Activated T-cell treated with anti-CD3 and anti-CD28 coated beads for 24 hours (primary cell): ENCODE results near the gene RBPJ.

Experiments used
- DNase-seq: peaks from one replicate; pipeline ENCODE4 v3.0.0-alpha.2; 2020; ENCODE audit warnings: low read depth

The RBPJ gene

GRCh38 chr4:26420913-26421312, 100.1 kb downstream of the RBPJ start:
- DNase-seq, result no peak

- DNase-seq, result no peak
Observed at GRCh38 chr4:26424153-26424552, 103.3 kb downstream of the RBPJ start.

GRCh38 chr4:26424838-26425237, 104.0 kb downstream of the RBPJ start:
- DNase-seq, result no peak

- DNase-seq, result no peak
Observed at GRCh38 chr4:26425953-26426352, 105.1 kb downstream of the RBPJ start.

GRCh38 chr4:26426892-26427291, 106.1 kb downstream of the RBPJ start:
- no peak for DNase-seq

GRCh38 chr4:26429910-26430309, 109.1 kb downstream of the RBPJ start:
- DNase-seq, result no peak

GRCh38 chr4:26431461-26432180, 110.8 kb downstream of the RBPJ start:
- no peak for DNase-seq

GRCh38 chr4:26432419-26432818, 111.6 kb downstream of the RBPJ start:
- DNase-seq, result no peak

GRCh38 chr4:26433556-26433955, 112.7 kb downstream of the RBPJ start:
- no peak for DNase-seq

GRCh38 chr4:26434030-26434639, 113.3 kb downstream of the RBPJ start:
- no peak for DNase-seq

- no peak for DNase-seq
Observed at GRCh38 chr4:26441102-26441501, 120.3 kb downstream of the RBPJ start.

- DNase-seq, result no peak
Observed at GRCh38 chr4:26441771-26442170, 121.0 kb downstream of the RBPJ start.

- DNase-seq, result no peak
Observed at GRCh38 chr4:26447378-26447777, 126.6 kb downstream of the RBPJ start.

- DNase-seq, result no peak
Observed at GRCh38 chr4:26450418-26450817, 129.6 kb downstream of the RBPJ start.

GRCh38 chr4:26451597-26451996, 130.8 kb downstream of the RBPJ start:
- DNase-seq, result no peak

- no peak for DNase-seq
Observed at GRCh38 chr4:26452565-26453531, 132.0 kb downstream of the RBPJ start.

GRCh38 chr4:26454961-26455360, 134.1 kb downstream of the RBPJ start:
- DNase-seq, result no peak

GRCh38 chr4:26455571-26455970, 134.8 kb downstream of the RBPJ start:
- DNase-seq, result no peak

- DNase-seq, result no peak
Observed at GRCh38 chr4:26457412-26457811, 136.6 kb downstream of the RBPJ start.

- DNase-seq, result no peak
Observed at GRCh38 chr4:26458157-26458561, 137.3 kb downstream of the RBPJ start.

- DNase-seq, result no peak
Observed at GRCh38 chr4:26459054-26459755, 138.4 kb downstream of the RBPJ start.
